ENCODE measurements around the gene TOR2A.
A peak's percentile ranks its signal among the peaks of the same experiment; 100 is the strongest.

TOR2A gene

GRCh38 chr9:127741831-127742434, 6.8 kb upstream of the TOR2A start:
- DNase-seq = no peak

DNA sequence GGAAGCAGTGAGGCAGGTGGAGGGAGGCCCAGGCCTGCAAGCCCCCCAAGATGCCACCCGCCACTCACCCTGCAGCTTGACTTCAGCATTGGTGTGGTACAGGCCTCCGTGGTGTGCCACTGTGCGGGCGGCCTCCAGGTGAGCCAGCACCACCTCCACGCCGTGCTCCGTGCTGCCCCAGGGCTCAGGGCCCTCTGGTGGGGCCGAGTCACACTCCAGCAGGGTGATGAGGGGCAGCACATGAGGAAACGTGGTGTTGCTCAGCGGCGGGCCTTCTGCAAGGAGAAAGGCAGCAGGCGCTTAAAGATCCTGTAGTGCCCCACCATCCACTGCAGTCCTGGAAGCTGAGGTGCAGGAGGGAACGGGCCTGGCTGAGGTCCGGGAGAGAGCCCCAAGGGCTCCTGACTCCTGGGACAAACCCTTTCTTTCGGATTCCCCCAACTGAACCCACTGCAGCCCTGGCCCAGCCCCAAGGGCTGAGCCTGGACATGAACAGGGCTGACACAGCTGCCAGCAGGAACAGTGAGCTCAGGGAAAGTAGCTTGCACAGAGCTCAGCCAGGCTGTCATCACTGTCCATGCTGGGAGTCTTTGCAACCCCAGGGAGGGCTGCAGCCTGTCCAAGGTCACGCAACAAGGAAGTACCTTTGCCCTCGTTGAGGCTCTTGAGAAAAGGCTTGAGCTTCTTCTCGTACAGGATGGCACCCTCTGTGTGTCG, 4.7 kb upstream of the TOR2A start:
- DNase-seq = no peak

DNA sequence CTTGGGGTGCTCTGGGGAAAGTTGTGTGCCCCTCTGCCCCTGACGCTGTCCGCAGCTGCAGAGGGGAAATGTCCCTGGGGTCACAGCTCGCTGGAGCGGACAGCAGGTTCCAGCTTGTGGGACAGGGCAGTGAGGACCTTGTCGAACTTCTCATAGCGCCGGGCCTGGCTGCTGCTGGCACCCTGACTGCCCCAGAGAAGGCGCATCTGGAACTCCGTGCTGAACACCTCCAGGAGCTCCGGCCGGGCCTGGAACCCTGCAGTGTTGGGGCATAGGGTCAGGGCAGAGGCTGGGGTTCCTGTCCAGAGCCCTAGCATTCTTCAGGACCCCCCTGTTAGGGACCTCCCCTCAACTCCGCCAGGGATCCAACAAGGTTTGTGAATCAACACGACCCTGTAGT, 3.6 kb upstream of the TOR2A start:
- no peak for DNase-seq

- no peak for DNase-seq
Measured at GRCh38 chr9:127735530-127736185, 564 bp upstream of the TOR2A start.

GRCh38 chr9:127734247-127734746, 797 bp downstream of the TOR2A start:
- DNase-seq = peak in 1 of 2 experiments; percentile 43

GRCh38 chr9:127733614-127734013, 1.5 kb downstream of the TOR2A start:
- DNase-seq = no peak

DNA sequence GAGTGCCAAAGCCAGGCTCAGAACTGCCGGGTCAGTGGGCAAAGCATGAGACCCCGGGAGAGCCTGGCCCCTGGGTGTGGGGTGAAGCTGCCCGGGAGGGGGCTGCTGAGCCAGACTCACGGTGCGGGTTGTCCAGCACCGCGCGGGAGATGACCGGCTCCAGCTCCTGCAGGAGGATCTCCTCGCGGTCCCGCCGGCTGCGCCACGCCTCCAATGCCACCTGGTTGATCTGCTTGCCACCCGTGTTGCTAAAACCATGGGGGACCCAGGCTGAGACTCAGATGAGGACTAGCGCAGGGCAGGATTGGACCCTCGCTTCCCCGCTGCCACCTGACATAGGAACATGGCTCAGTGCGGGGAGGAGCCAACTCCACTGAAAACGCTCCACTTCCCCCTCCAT, 2.6 kb downstream of the TOR2A start:
- DNase-seq = no peak

GRCh38 chr9:127731938-127732337, 3.2 kb downstream of the TOR2A start:
- no peak for DNase-seq

DNA sequence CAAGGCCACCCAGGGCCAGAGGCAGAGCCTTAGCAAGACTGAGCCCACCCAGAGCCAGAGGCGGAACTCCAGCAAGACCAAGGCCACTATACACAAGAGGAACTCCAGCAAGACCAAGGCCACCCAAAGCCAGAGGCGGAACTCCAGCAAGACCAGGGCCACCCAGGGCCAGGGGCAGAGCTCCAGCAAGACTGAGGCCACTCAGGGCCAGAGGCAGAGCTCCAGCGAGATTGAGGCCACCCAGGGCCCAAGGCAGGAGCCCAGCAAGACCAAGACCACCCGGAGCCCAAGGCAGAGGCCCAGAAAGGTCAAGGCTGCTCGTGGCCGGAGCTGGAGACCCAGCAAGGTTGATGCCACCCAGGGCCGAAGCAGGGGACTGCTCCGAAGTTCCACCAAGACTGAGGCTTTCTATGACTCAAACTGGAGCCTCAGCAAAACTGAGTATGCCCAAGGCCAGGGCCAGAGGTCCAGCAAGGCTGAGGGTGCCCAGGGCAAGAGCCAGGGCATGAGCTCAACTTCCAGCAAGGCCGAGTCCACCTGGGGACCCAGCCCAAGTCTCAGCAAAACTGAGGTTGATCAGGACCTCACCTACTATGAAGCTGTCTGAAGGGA, 4.2 kb downstream of the TOR2A start:
- no peak for DNase-seq

- DNase-seq = no peak
Measured at GRCh38 chr9:127730262-127730661, 4.8 kb downstream of the TOR2A start.

DNA sequence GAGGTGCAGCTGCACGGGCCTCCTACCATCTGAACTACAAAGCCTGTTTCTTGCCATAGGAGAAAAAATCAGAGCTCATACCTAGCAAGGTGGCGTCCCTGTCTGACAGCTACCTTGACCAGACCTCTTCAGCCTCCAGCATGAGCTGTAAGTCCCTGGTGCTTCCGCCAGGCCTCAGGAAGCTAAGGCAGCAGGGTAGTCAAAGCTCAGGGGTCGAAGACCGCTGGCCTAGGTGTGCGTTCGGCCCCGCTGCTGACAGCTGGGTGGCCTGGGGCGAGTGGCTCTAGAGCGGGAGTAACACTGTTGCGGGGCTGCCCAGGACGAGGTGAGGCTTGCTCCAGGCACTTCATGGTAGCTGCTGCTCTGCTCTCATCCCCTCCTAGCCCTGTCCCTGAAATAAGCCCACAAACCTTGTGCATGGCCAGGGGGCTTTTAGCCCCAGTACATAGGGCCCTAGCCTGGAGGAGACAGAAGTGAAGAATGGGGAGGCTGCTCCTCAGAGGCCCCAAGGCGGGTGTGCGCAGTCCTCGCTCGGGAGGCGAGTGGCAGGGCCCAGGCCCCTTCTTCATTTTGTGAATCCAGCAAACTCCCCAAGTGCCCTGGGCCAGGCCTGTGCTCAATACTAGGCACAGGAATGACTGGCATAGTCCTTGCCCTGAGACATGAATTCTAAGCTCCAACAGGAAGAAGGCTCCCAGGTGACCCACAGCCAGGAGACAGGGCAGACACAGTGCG, 5.4 kb downstream of the TOR2A start:
- DNase-seq = no peak

DNA sequence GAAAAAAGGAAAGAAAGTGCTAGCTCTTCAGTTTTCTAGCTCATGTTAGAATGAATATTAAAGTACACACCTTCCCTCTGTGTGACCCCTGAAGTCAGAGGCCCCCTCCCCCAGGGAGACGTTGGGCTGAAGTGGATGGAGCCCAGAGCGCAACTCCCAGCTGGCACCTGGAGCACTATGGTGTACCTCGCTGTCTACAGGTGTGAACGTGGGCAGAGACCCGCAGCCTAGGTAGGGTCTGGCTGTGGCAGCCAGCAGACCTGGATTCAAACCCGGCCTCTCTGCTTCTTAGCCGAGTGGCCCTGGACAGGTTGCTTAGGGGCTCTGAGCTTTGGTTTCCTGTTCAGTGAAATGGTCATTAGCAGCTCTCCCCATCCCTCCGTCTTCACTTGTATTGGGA, 6.3 kb downstream of the TOR2A start:
- DNase-seq = no peak

GRCh38 chr9:127726871-127727270, 8.2 kb downstream of the TOR2A start:
- no peak for DNase-seq

GRCh38 chr9:127724012-127724411, 11.1 kb downstream of the TOR2A start:
- peak; percentile 24 to 48 for DNase-seq

GRCh38 chr9:127723444-127723843, 11.7 kb downstream of the TOR2A start:
- DNase-seq = peak; percentile 17 to 79

- DNase-seq = no peak
Measured at GRCh38 chr9:127723013-127723412, 12.1 kb downstream of the TOR2A start.

GRCh38 chr9:127722055-127722745, 12.9 kb downstream of the TOR2A start:
- peak; percentile 63 to 85 for DNase-seq

GRCh38 chr9:127721391-127721821, 13.7 kb downstream of the TOR2A start:
- DNase-seq = peak; percentile 57 to 85

- no peak for DNase-seq
Measured at GRCh38 chr9:127720865-127721227, 14.2 kb downstream of the TOR2A start.

- DNase-seq = no peak
Measured at GRCh38 chr9:127720031-127720864, 14.8 kb downstream of the TOR2A start.

DNA sequence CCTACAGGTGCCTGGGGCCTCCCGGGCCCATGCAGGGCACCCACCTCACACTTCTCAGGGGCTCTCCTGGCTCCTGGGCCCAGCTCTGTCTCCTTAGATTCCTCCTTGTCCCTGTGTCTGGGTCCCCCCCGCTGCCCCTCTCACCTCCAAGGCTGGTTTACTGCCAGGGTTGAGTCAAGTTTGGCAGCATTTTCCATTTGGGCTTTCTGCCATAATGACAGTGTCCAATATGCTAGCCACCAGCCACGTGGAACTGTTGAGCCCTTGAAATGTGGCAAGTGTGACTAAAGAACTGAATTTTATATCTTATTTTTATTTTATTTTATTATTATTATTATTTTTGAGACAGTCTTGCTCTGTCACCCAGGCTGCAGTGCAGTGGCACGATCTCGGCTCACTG, 17.3 kb downstream of the TOR2A start:
- DNase-seq = no peak
